Adrenal gland (tissue), 12 donors: Measurements from ENCODE around the gene TMPRSS4. TPM values are rescaled to one million over a fixed set of nuclear protein-coding genes. Genes with fewer than 3 reads are reported as not detected.

Source experiments
- DNase-seq, 7 donors: peaks; one replicate each; pipeline ENCODE4 v3.0.0-alpha.2; 2019 to 2020
- H3K27ac ChIP-seq, 5 donors: fragments of 200-600 bp; sonication (generic) in 4 of 5; 1 replicate in 3 of 5; 2 replicates in 2 of 5; pipeline versions ENCODE4 v1.5.1 to v1.8.0; 2016 to 2020; ENCODE audit warnings: mild to moderate bottlenecking in 1 of 5
- H3K27me3 ChIP-seq: fragments of 200-600 bp; 2 replicates; pipeline ENCODE4 v1.8.0; 2021
- H3K36me3 ChIP-seq, 2 donors: fragments of 200-600 bp; replicated peaks in 1 of 2; 1 replicate in 1 of 2; 2 replicates in 1 of 2; pipeline versions ENCODE4 v1.5.1 to v1.8.0; 2018 to 2022
- H3K4me1 ChIP-seq, 2 donors: fragments of 200-600 bp; replicated peaks in 1 of 2; 1 replicate in 1 of 2; 2 replicates in 1 of 2; pipeline versions ENCODE4 v1.5.1 to v1.8.0; 2018 to 2021
- H3K4me3 ChIP-seq, 4 donors: fragments of 200-600 bp; sonication (generic) in 3 of 4; one replicate each; pipeline ENCODE4 v1.5.1; 2016 to 2018
- H3K9me3 ChIP-seq, 3 donors: fragments of 200-600 bp; sonication (generic) in 1 of 3; replicated peaks in 1 of 3; 1 replicate in 2 of 3; 2 replicates in 1 of 3; pipeline versions ENCODE4 v1.5.1 to v1.8.0; 2016 to 2021
- POLR2A ChIP-seq, 2 donors: fragments of 450-650 bp; IDR thresholded peaks; one replicate each; pipeline ENCODE4 v1.6.1; 2017; ENCODE audit warnings: antibody characterized with exemption in 2 of 2, mild to moderate bottlenecking in 2 of 2, moderate library complexity in 1 of 2
- WGBS, 4 donors: extraction: QIAGEN DNeasy Blood & Tissue Kit in 2 of 4; methylation state at CpG; one replicate each; pipeline versions ENCODE4 v1.1.5 to v1.1.7; 2013 to 2017; 5-methylcytosine and 5-hydroxymethylcytosine counted together
- intact Hi-C, 2 donors: fragments of 100-400 bp; cut with DNase I; formaldehyde crosslinking; loops; one replicate each; pipeline versions ENCODE4 v1.14.1 to v1.15.0; 2022 to 2023
- polyA plus RNA-seq, 3 donors: library from polyadenylated mRNA; stranded (reverse); fragments of 200-250 nt in 2 of 3; fragments of 350-450 nt in 1 of 3; fragmentation: Illumina TruSeq in 1 of 3; extraction: RNeasy Lipid Tissue Mini Kit (QIAGEN cat#74804) in 1 of 3; gene quantifications; one replicate each; pipeline ENCODE4 v1.2.3, GENCODE V29; 2013 to 2014
- total RNA-seq, 9 donors: library from RNA; depleted of rRNA in 4 of 9; stranded (reverse); fragments of >200 nt in 4 of 9; fragments of 120-200 nt in 1 of 9; fragmentation: NEBNext Ultra II Directional in 1 of 9; extraction: Animal tissue kit (Norgen Biotek cat#: 25700) in 1 of 9; gene quantifications; one replicate each; pipeline versions ENCODE4 v1.1.0 to v1.2.4, GENCODE V29; 2013 to 2023
- TF ChIP-seq, protein P1 (sequence below), 6 experiments: fragments of 450-650 bp in 4 of 6; fragments of 200-600 bp in 2 of 6; sonication (generic) in 1 of 6; IDR thresholded peaks; 1 replicate in 5 of 6; 2 replicates in 1 of 6; pipeline versions ENCODE4 v1.5.1 to v1.8.0; 2016 to 2021; ENCODE audit warnings: antibody characterized with exemption in 6 of 6, mild to moderate bottlenecking in 2 of 6, moderate library complexity in 1 of 6
- donor health status: healthy with polysubstance abuse.
- donor health status: Bipolar disorder and iron deficiency.
- donor health status: DM: yes; HTN: yes; CAD: no.
- donor health status: DM: no; HTN: no; CAD: no.
- donor health status: DM: no; HTN: no; CAD: no.
- donor health status: DM: yes; HTN: yes; CAD: no.

TMPRSS4 gene
- total and polyA plus RNA-seq, 12 donors, result 0.13 to 0.43 (median 0.27) TPM; not detected in 8

DNA sequence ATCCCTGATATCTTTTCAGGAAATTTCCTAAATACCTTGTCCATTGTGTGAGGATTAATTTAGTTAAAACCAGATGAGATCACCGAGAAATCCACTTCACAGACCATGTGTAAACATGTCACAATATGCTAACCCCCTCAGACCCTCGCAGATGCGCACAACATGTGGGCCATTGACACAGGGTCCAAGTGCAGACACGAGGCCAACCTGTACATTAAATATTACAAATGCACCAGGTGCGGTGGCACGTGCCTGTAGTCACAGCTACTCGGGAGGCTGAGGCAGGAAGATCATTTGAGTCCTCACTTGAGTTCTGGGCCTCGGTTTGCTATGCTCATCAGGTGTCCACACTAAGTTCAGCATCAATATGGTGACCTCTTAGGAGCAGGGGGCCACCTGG, 9.9 kb upstream of the TMPRSS4 start:
- no peak overlapping the region for H3K27ac ChIP-seq
- no peaks in the 10 kb centered on the region for H3K36me3 ChIP-seq
- H3K4me1 ChIP-seq, result no peaks in the 10 kb centered on the region
- DNase-seq, result no peak
- TF ChIP-seq, protein P1, sequence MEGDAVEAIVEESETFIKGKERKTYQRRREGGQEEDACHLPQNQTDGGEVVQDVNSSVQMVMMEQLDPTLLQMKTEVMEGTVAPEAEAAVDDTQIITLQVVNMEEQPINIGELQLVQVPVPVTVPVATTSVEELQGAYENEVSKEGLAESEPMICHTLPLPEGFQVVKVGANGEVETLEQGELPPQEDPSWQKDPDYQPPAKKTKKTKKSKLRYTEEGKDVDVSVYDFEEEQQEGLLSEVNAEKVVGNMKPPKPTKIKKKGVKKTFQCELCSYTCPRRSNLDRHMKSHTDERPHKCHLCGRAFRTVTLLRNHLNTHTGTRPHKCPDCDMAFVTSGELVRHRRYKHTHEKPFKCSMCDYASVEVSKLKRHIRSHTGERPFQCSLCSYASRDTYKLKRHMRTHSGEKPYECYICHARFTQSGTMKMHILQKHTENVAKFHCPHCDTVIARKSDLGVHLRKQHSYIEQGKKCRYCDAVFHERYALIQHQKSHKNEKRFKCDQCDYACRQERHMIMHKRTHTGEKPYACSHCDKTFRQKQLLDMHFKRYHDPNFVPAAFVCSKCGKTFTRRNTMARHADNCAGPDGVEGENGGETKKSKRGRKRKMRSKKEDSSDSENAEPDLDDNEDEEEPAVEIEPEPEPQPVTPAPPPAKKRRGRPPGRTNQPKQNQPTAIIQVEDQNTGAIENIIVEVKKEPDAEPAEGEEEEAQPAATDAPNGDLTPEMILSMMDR (IDR thresholded peaks at IDR 0.05), result no peak
- no peak for TF ChIP-seq POLR2A (IDR thresholded peaks at IDR 0.05)
- no peak overlapping the region for H3K4me3 ChIP-seq
- intact Hi-C loops, result no loop called here
- H3K27me3 ChIP-seq, result no peaks in the 10 kb centered on the region
- H3K9me3 ChIP-seq, result no peaks in the 10 kb centered on the region
- WGBS, 4 donors, result 89 to 91% (median 90%) methylated on average over 6 to 8 of the region's 8 CpGs

DNA sequence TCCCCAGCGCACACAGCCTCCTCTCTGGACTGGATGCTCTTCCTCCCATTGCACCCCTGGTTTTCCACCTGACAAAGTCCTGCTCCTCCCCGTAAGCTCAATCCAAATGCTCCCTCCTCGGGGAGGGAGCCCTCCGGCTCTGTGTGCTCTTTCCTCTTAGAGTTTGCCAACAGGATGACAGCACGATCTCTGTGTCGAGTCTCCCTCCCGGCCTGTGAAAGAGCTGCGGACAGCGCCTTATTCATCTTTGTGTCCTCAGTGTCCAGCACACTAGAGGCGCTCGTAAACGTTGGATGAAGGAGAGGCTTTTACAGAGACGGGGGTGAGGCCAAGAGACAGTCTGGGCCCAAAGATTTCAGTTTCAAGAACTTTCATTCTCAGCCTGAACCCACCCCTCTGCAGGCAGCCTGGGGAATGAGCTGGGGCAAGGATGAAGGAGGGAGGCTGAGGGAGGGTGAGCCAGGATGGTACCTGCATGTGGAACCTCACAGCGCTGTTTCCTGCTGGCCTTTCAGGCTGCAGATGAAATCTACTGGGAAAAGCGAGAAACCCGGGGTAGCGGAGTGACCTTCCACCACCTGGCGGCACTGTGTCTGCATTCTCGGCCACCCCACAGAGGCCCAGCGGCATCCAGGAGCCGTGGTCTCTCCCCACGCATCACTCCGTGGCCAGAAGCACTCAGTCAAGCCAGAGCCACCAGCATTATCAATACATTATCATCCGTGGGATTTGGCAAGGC, 8.5 kb upstream of the TMPRSS4 start:
- TF ChIP-seq, protein P1 (IDR thresholded peaks at IDR 0.05), result no peak
- no peak for TF ChIP-seq POLR2A (IDR thresholded peaks at IDR 0.05)
- intact Hi-C loops, result no loop called here
- Histone ChIP-seq H3K36me3 (no peaks in the 10 kb centered on the region), H3K4me3 (no peak overlapping the region), H3K4me1 (no peaks in the 10 kb centered on the region), H3K27me3 (no peaks in the 10 kb centered on the region), H3K9me3 (no peaks in the 10 kb centered on the region), H3K27ac (no peak overlapping the region)
- 71 to 77% (median 74%) methylated on average over 15 to 24 of the region's 24 CpGs for WGBS, 4 donors
- no peak for DNase-seq

DNA sequence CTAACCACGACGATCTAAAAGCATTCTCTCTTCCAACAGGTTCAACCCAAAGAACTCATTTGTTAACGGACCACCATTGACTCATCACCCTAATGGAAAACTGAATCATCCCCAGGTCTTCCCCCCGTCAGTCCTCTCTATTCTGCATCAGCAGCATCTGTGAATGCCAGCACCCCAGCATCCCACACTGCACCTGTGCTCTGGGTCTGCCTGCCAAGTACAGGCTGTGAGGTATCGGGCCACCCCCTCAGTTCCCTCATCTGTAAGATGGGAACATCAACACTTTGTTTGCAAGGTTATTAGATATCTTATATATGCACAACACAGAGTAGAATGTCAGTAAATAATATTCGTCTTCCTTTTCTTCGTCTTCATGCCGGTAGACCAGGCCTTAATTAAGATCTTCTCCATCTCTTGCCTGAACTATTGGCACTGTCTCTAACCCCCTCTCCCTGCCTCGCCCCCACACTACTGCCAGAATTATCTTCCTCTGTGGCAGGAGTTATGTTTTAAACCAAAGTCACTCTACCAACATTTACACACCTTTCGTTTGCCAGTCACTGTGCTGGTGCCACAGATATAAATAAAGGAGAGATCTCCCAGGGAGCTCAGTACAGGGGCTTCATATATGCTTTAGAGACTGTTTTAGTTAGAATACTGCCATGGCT, 7.8 kb upstream of the TMPRSS4 start:
- DNase-seq, result no peak
- 87 to 94% (median 89%) methylated on average over 10 of the region's 10 CpGs for WGBS, 4 donors

DNA sequence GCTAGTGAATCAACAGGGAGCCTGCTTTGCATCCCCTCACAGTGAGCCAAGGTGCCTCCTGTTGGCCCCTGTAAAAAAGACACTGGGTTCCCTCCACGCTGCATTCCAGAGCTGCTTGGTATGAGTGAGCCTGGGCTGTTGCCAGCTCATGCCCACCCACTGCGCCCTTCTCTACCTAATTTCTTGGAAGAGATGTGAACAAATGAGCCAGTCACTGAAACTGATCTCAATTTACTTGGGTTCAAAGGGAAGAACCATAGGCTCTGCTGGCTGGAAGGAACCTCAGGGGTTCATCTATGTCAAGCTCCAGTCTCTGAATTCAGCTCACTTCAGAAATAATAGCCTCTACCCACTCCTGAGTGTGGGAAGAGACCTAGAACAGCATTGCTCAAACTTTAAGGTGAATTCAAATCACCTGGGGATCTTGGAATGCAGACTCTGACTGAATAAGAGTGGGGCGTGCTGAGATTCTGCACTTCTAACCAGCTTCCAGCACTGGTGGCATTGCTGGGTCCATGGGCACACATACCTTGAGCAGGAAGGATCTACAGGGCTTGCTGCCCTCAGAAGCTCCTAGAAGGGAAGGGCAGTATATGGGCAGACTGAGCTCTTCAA, 5.4 kb upstream of the TMPRSS4 start:
- Histone ChIP-seq H3K9me3 (no peaks in the 10 kb centered on the region), H3K36me3 (no peaks in the 10 kb centered on the region), H3K27ac (no peak overlapping the region), H3K27me3 (no peaks in the 10 kb centered on the region), H3K4me3 (no peak overlapping the region), H3K4me1 (no peaks in the 10 kb centered on the region)
- intact Hi-C loops, result no loop called here
- 78 to 92% (median 91%) methylated on average over 2 to 3 of the region's 3 CpGs for WGBS, 4 donors
- no peak for TF ChIP-seq POLR2A (IDR thresholded peaks at IDR 0.05)
- TF ChIP-seq, protein P1 (IDR thresholded peaks at IDR 0.05), result no peak
- no peak for DNase-seq

More for the DNA sequence above, 7.8 kb upstream of the TMPRSS4 start:
- H3K9me3 ChIP-seq, result no peaks in the 10 kb centered on the region
- H3K4me3 ChIP-seq, result no peak overlapping the region
- no peaks in the 10 kb centered on the region for H3K4me1 ChIP-seq
- no peak overlapping the region for H3K27ac ChIP-seq
- TF ChIP-seq, protein P1 (IDR thresholded peaks at IDR 0.05), result no peak
- no peak for TF ChIP-seq POLR2A (IDR thresholded peaks at IDR 0.05)
- intact Hi-C loops, result no loop called here
- no peaks in the 10 kb centered on the region for H3K36me3 ChIP-seq
- no peaks in the 10 kb centered on the region for H3K27me3 ChIP-seq
